H1 (cell line): ENCODE measurements around the gene RCSD1. TPM values are rescaled to one million over a fixed set of nuclear protein-coding genes. Genes with fewer than 3 reads are reported as not detected.
"Not testable (repeated sequence)": the region's sequence is repeated elsewhere in the genome, so short reads cannot be mapped to it uniquely, and the experiment has no call there.

Experiments
- CTCF ChIA-PET: fragments of 300-600 bp; sonication (Branson Sonifier 250); formaldehyde crosslinking; loops from one replicate; lab custom pipeline; 2021; ENCODE audit not compliant: partially characterized antibody; lab: Charles Lee
- POLR2A ChIA-PET: fragments of 300-600 bp; sonication (Branson Sonifier 250); formaldehyde crosslinking; loops from one replicate; lab custom pipeline; 2021; ENCODE audit warnings: inconsistent platforms; ENCODE audit not compliant: partially characterized antibody; lab: Charles Lee
- DNase-seq, 2 experiments: peaks; one replicate each; pipeline versions ENCODE4 v3.0.0 to v3.0.0-alpha.2; 2010 to 2022; ENCODE audit warnings: low spot score in 2 of 2, low read depth in 1 of 2, mixed read lengths in 1 of 2
- FAIRE-seq: peaks from 2 replicates; lab custom pipeline; 2011; peaks lifted over from hg19 to GRCh38; lab: Jason Lieb, UNC
- H2AFZ ChIP-seq: 2 replicates; pipeline ENCODE4 v1.8.1; 2012; ENCODE audit warnings: low read length, inconsistent platforms
- H2AK5ac ChIP-seq: 2 replicates; pipeline ENCODE4 v1.6.1; 2013; ENCODE audit warnings: low read depth, low read length
- H2BK120ac ChIP-seq: replicated peaks from 2 replicates; pipeline ENCODE3; 2013; ENCODE audit warnings: low read depth, low read length, inconsistent platforms
- H2BK12ac ChIP-seq: 2 replicates; pipeline ENCODE4 v1.6.1; 2013; ENCODE audit warnings: low read depth, low read length
- H2BK15ac ChIP-seq: 2 replicates; pipeline ENCODE4 v1.6.1; 2013; ENCODE audit warnings: low read length
- H2BK20ac ChIP-seq: 2 replicates; pipeline ENCODE4 v1.6.1; 2013; ENCODE audit warnings: low read length
- H2BK5ac ChIP-seq: 2 replicates; pipeline ENCODE4 v1.6.1; 2013; ENCODE audit warnings: low read depth, low read length
- H3K14ac ChIP-seq: 2 replicates; pipeline ENCODE4 v1.6.1; 2013; ENCODE audit warnings: inconsistent platforms; ENCODE audit not compliant: insufficient read length
- H3K18ac ChIP-seq: 2 replicates; pipeline ENCODE4 v1.6.1; 2013; ENCODE audit warnings: low read length; ENCODE audit errors: extremely low read depth
- H3K23ac ChIP-seq: 2 replicates; pipeline ENCODE4 v1.6.1; 2013; ENCODE audit warnings: inconsistent platforms; ENCODE audit not compliant: insufficient read length
- H3K23me2 ChIP-seq: 2 replicates; pipeline ENCODE4 v1.6.1; 2013; ENCODE audit warnings: low read depth, low read length
- H3K27ac ChIP-seq: 2 replicates; pipeline ENCODE4 v1.6.1; 2011; ENCODE audit warnings: low read depth, low read length, inconsistent platforms
- H3K27me3 ChIP-seq, 4 experiments: replicated peaks in 1 of 4; 1 replicate in 1 of 4; 2 replicates in 3 of 4; pipeline versions ENCODE4 v1.6.1 to v1.8.1; 2011 to 2013; ENCODE audit warnings: low read length in 3 of 4, mild to moderate bottlenecking in 3 of 4, inconsistent platforms in 2 of 4, mixed read lengths in 2 of 4, moderate library complexity in 1 of 4; ENCODE audit not compliant: control insufficient read depth in 3 of 4, insufficient read depth in 3 of 4; ENCODE audit errors: extremely low read depth in 1 of 4
- H3K36me3 ChIP-seq, 4 experiments: 2 replicates each; pipeline versions ENCODE4 v1.6.1 to v1.8.1; 2011 to 2013; ENCODE audit warnings: mild to moderate bottlenecking in 4 of 4, low read length in 3 of 4, moderate library complexity in 2 of 4, control low read depth in 1 of 4, inconsistent platforms in 1 of 4; ENCODE audit not compliant: insufficient read depth in 4 of 4, control insufficient read depth in 2 of 4
- H3K4ac ChIP-seq: replicated peaks from 2 replicates; pipeline ENCODE3; 2013; ENCODE audit warnings: low read length, low read depth, mixed read lengths, inconsistent platforms; ENCODE audit not compliant: insufficient read length
- H3K4me1 ChIP-seq, 4 experiments: replicated peaks in 1 of 4; 1 replicate in 1 of 4; 2 replicates in 3 of 4; pipeline versions ENCODE4 v1.6.1 to v1.8.1; 2011 to 2013; ENCODE audit warnings: low read length in 3 of 4, inconsistent platforms in 2 of 4, mixed read lengths in 1 of 4; ENCODE audit not compliant: insufficient read depth in 4 of 4, control insufficient read depth in 3 of 4
- H3K4me2 ChIP-seq, 2 experiments: 2 replicates each; pipeline versions ENCODE4 v1.6.1 to v1.8.1; 2011 to 2013; ENCODE audit warnings: low read depth in 2 of 2, low read length in 2 of 2, control low read depth in 1 of 2, inconsistent platforms in 1 of 2, mild to moderate bottlenecking in 1 of 2; ENCODE audit not compliant: insufficient read depth in 1 of 2
- H3K4me3 ChIP-seq, 4 experiments: fragments of 200-600, 300-600 bp in 1 of 4; sonication (generic), shearing (Covaris generic), sonication (Bioruptor Twin) in 1 of 4; 2 replicates each; pipeline versions ENCODE4 v1.5.1 to v1.8.1; 2011 to 2016; ENCODE audit warnings: low read length in 4 of 4, low read depth in 3 of 4, control low read depth in 2 of 4, inconsistent platforms in 2 of 4, mild to moderate bottlenecking in 2 of 4, mixed read lengths in 1 of 4, moderate library complexity in 1 of 4; ENCODE audit not compliant: insufficient read depth in 2 of 4; ENCODE audit errors: extremely low read depth in 1 of 4
- H3K56ac ChIP-seq: replicated peaks from 2 replicates; pipeline ENCODE3; 2013; ENCODE audit warnings: low read depth, mild to moderate bottlenecking, mixed read lengths, low read length, inconsistent platforms; ENCODE audit not compliant: insufficient read length
- H3K79me1 ChIP-seq: 2 replicates; pipeline ENCODE4 v1.6.1; 2013; ENCODE audit warnings: low read depth, low read length, control low read depth
- H3K79me2 ChIP-seq, 2 experiments: 2 replicates each; pipeline versions ENCODE4 v1.6.1 to v1.8.1; 2012 to 2013; ENCODE audit warnings: low read length in 2 of 2, mild to moderate bottlenecking in 2 of 2, inconsistent platforms in 1 of 2; ENCODE audit not compliant: insufficient read depth in 2 of 2, control insufficient read depth in 1 of 2
- H3K9ac ChIP-seq, 4 experiments: replicated peaks in 1 of 4; 1 replicate in 1 of 4; 2 replicates in 3 of 4; pipeline versions ENCODE4 v1.6.1 to v1.8.1; 2011 to 2013; ENCODE audit warnings: low read depth in 3 of 4, low read length in 3 of 4, control low read depth in 2 of 4, mild to moderate bottlenecking in 2 of 4, moderate library complexity in 2 of 4, inconsistent platforms in 1 of 4; ENCODE audit errors: extremely low read depth in 1 of 4
- H3K9me3 ChIP-seq, 2 experiments: 2 replicates each; pipeline versions ENCODE4 v1.6.1 to v1.8.1; 2012 to 2013; ENCODE audit warnings: mild to moderate bottlenecking in 2 of 2, moderate library complexity in 2 of 2, control low read depth in 1 of 2, inconsistent platforms in 1 of 2, low read depth in 1 of 2, low read length in 1 of 2, mixed read lengths in 1 of 2; ENCODE audit not compliant: insufficient read depth in 2 of 2
- H4K20me1 ChIP-seq, 2 experiments: replicated peaks in 1 of 2; 2 replicates each; pipeline versions ENCODE3 to v1.8.1; 2011 to 2013; ENCODE audit warnings: inconsistent platforms in 2 of 2, low read length in 2 of 2, mild to moderate bottlenecking in 1 of 2; ENCODE audit not compliant: insufficient read depth in 2 of 2, control insufficient read depth in 1 of 2
- H4K5ac ChIP-seq: 2 replicates; pipeline ENCODE4 v1.6.1; 2013; ENCODE audit warnings: low read length, low read depth, mixed read lengths, inconsistent platforms; ENCODE audit not compliant: insufficient read length
- H4K8ac ChIP-seq: 2 replicates; pipeline ENCODE4 v1.8.0; 2013; ENCODE audit warnings: mild to moderate bottlenecking, moderate library complexity, low read length, inconsistent platforms; ENCODE audit not compliant: insufficient read depth; ENCODE audit errors: extremely low read depth
- H4K91ac ChIP-seq: replicated peaks from 2 replicates; pipeline ENCODE3; 2013; ENCODE audit warnings: low read length, mixed read lengths, inconsistent platforms; ENCODE audit not compliant: insufficient read length
- WGBS, 2 experiments: shearing (Covaris generic) in 1 of 2; methylation state at CpG; one replicate each; pipeline versions ENCODE4 v1.1.6 to v1.1.7; 2013 to 2015; ENCODE audit warnings: low lambda C conversion rate in 2 of 2, mixed read lengths in 2 of 2, inconsistent platforms in 1 of 2, low coverage in 1 of 2, missing lambda C conversion rate in 1 of 2; ENCODE audit not compliant: insufficient replicate concordance in 2 of 2, insufficient coverage in 1 of 2, insufficient read length in 1 of 2; ENCODE audit errors: extremely low coverage in 1 of 2, missing lambda C conversion rate in 1 of 2; 5-methylcytosine and 5-hydroxymethylcytosine counted together
- polyA plus RNA-seq, 7 experiments: library from polyadenylated mRNA; depleted of rRNA in 3 of 7; stranded (reverse) in 5 of 7; unstranded in 2 of 7; fragments of >200 nt in 5 of 7; fragments of 200-250 nt in 2 of 7; gene quantifications; 1 replicate in 5 of 7; 2 replicates in 1 of 7; 4 replicates in 1 of 7; pipeline versions ENCODE4 v1.2.1 to v1.2.3, GENCODE V29; 2011 to 2013; ENCODE audit warnings: missing spikeins in 2 of 7, mixed read lengths in 2 of 7
- total RNA-seq: library from RNA; stranded (reverse); fragmentation: NEBNext Ultra II Directional; extraction: Animal tissue kit (Norgen Biotek cat#: 25700); gene quantifications from 2 replicates; pipeline ENCODE4 v1.2.1, GENCODE V29; 2021

The RCSD1 gene
- total and polyA plus RNA-seq, 2 of the 8 experiments (the other 6 are each of a cell fraction or from before 2014, with no cell fraction given), result 0.47 to 0.69 TPM

DNA sequence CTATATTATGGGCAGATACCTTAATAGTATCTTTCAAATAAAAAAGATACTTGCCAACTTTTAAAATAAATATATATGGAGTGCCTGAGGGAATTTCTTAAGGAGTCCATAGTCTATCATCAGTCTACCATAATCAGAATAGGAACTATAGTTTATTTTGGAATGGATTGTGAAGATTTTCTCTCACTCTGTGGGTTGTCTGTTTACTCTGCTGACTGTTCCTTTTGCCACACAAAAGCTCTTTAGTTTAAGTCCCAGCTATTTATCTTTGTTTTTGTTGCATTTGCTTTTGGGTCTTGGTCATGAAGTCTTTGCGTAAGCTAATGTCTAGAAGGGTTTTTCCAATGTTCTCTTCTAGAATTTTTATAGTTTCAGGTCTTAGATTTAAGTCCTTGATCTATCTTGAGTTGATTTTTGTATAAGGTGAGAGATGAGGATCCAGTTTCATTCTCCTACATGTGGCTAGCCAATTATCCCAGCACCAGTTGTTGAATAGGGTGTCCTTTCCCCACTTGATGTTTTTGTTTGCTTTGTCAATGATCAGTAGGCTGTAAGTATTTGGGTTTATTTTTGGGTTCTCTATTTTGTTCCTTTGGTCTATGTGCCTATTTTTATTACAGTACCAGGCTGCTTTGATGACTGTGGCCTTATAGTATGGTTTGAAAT lies 112.5 kb downstream of the RCSD1 start:
- FAIRE-seq, POLR2A ChIA-PET, H2BK120ac ChIP-seq, H2BK15ac ChIP-seq, H4K20me1 ChIP-seq, H2BK12ac ChIP-seq, H3K4me1 ChIP-seq, H3K9me3 ChIP-seq, H3K23me2 ChIP-seq, H3K9ac ChIP-seq, H4K8ac ChIP-seq, H3K14ac ChIP-seq, H3K4me3 ChIP-seq, H3K18ac ChIP-seq, H3K79me1 ChIP-seq, H2AFZ ChIP-seq, H3K4me2 ChIP-seq, H2BK5ac ChIP-seq, H4K91ac ChIP-seq, H3K36me3 ChIP-seq, H2BK20ac ChIP-seq, H3K4ac ChIP-seq, H3K27ac ChIP-seq, DNase-seq, H3K23ac ChIP-seq, H3K56ac ChIP-seq, H4K5ac ChIP-seq, H3K27me3 ChIP-seq, H2AK5ac ChIP-seq: not testable (repeated sequence)
- H3K79me2 ChIP-seq, result peaks cover 3 to 68% of the 10 kb centered on the region in 2 experiments; a peak in 3 of 4 replicates
- CTCF ChIA-PET, result interaction anchor here (0.6 kb wide), 1 partner anchor 159 kb away, joined by 3 read pairs; no protein-coding TSS in a partner anchor
- 100% methylated on average over 1 of the region's 1 CpG; no CpG with 5 or more reads in 1 of the 2 experiments for WGBS, 2 experiments
